PC-3 (cell line): Measurements from ENCODE around the gene SLC34A1. TPM values are rescaled to one million over a fixed set of nuclear protein-coding genes. Genes with fewer than 3 reads are reported as not detected.

Experiments
- ATAC-seq: fragments of 200-7000 bp; cut with Tn5 transposase; 2 replicates; pipeline ENCODE4 v1.9.1; 2020; ENCODE audit warnings: mild to moderate bottlenecking, moderate library complexity
- BruUV-seq: library from RNA; stranded (reverse); fragments of 400-500 nt; replicated peaks from 2 replicates; lab custom pipeline; 2021; lab: Mats Ljungman, UMichigan
- CTCF ChIA-PET: fragments of 300-600 bp; sonication (Branson Sonifier 250); formaldehyde crosslinking; loops from one replicate; lab custom pipeline; 2022; ENCODE audit warnings: antibody characterized with exemption; lab: Charles Lee
- POLR2A ChIA-PET: fragments of 300-600 bp; sonication (Branson Sonifier 250); formaldehyde crosslinking; loops from one replicate; lab custom pipeline; 2022; ENCODE audit warnings: antibody characterized with exemption; ENCODE audit not compliant: unreplicated experiment; lab: Charles Lee
- DNase-seq: peaks from one replicate; pipeline ENCODE4 v3.0.0-alpha.2; 2015
- H2AFZ ChIP-seq: fragments of 300-600 bp; sonication (generic); 2 replicates; pipeline ENCODE4 v1.6.0; 2016; ENCODE audit warnings: antibody characterized with exemption, low read length
- H3F3A ChIP-seq: fragments of 300-600 bp; sonication (generic); one replicate; pipeline ENCODE4 v1.6.0; 2017; ENCODE audit warnings: antibody characterized with exemption, low read length, control low read depth, mild to moderate bottlenecking; ENCODE audit not compliant: unreplicated experiment
- H3K27ac ChIP-seq: fragments of 300-600 bp; sonication (generic); 2 replicates; pipeline ENCODE4 v1.5.1; 2016; ENCODE audit warnings: mild to moderate bottlenecking, low read length
- H3K27me3 ChIP-seq: fragments of 300-600 bp; sonication (generic); 2 replicates; pipeline ENCODE4 v1.6.1; 2016; ENCODE audit warnings: low read length, mixed read lengths
- H3K36me3 ChIP-seq: fragments of 300-600 bp; sonication (generic); 2 replicates; pipeline ENCODE4 v1.6.1; 2016; ENCODE audit warnings: low read depth, mixed run types, low read length, mixed read lengths
- H3K4me1 ChIP-seq: fragments of 300-600 bp; sonication (generic); 2 replicates; pipeline ENCODE4 v1.5.1; 2016; ENCODE audit warnings: low read length; ENCODE audit not compliant: insufficient read depth
- H3K4me2 ChIP-seq: fragments of 300-600 bp; sonication (generic); 2 replicates; pipeline ENCODE4 v1.6.0; 2016; ENCODE audit warnings: low read length
- H3K4me3 ChIP-seq: fragments of 300-600 bp; sonication (generic); 2 replicates; pipeline ENCODE4 v1.5.1; 2016; ENCODE audit warnings: mild to moderate bottlenecking, low read length, mixed read lengths
- H3K79me2 ChIP-seq: fragments of 300-600 bp; sonication (generic); 2 replicates; pipeline ENCODE4 v1.6.1; 2017; ENCODE audit warnings: low read length, mixed read lengths
- H3K9ac ChIP-seq: fragments of 300-600 bp; sonication (generic); 2 replicates; pipeline ENCODE4 v1.6.0; 2016; ENCODE audit warnings: mild to moderate bottlenecking, low read length
- H3K9me2 ChIP-seq: fragments of 300-600 bp; sonication (generic); replicated peaks from 2 replicates; pipeline ENCODE4 v1.6.1; 2016; ENCODE audit warnings: mixed run types, low read length, mixed read lengths
- H3K9me3 ChIP-seq: fragments of 300-600 bp; sonication (generic); 2 replicates; pipeline ENCODE4 v1.6.1; 2016; ENCODE audit warnings: low read length, mixed read lengths
- H4K20me1 ChIP-seq: fragments of 300-600 bp; sonication (generic); 2 replicates; pipeline ENCODE4 v1.6.1; 2016; ENCODE audit warnings: low read length, mixed read lengths
- CTCF ChIP-seq: fragments of 300-600 bp; sonication (generic); conservative IDR thresholded peaks from 2 replicates; pipeline ENCODE4 v1.5.1; 2017; ENCODE audit warnings: antibody characterized with exemption, low read depth, mild to moderate bottlenecking, low read length
- EZH2 ChIP-seq: fragments of 300-600 bp; sonication (generic); IDR thresholded peaks from one replicate; pipeline ENCODE4 v1.6.1; 2017; ENCODE audit warnings: antibody characterized with exemption, mild to moderate bottlenecking, low read length; ENCODE audit not compliant: unreplicated experiment
- EZH2phosphoT487 ChIP-seq: fragments of 300-600 bp; sonication (generic); IDR thresholded peaks from 2 replicates; pipeline ENCODE4 v1.6.1; 2018; ENCODE audit warnings: mild to moderate bottlenecking, antibody characterized with exemption, low read length, borderline replicate concordance
- intact Hi-C: fragments of 100-400 bp; cut with micrococcal nuclease; formaldehyde crosslinking; loops from 2 replicates; pipeline ENCODE4 v1.9.0; 2023
- total RNA-seq: library from RNA; depleted of rRNA; stranded (reverse); fragments of >200 nt; gene quantifications from 2 replicates; pipeline ENCODE4 v1.2.3, GENCODE V29; 2014

The SLC34A1 gene
- total RNA-seq, 1 experiment from 2014 or later: 0.07 TPM

GRCh38 chr5:177362610-177363507, 21.4 kb upstream of the SLC34A1 start:
- Histone ChIP-seq H2AFZ (peak overlapping the region; percentile 89), H3K36me3 (no peaks in the 10 kb centered on the region), H3K4me2 (peak overlapping the region; percentile 86), H3K79me2 (no peaks in the 10 kb centered on the region), H4K20me1 (no peaks in the 10 kb centered on the region), H3K9me2 (no peaks in the 10 kb centered on the region), H3K9ac (peak overlapping the region; percentile 57), H3K4me1 (peaks cover 21% of the 10 kb centered on the region), H3K27me3 (no peaks in the 10 kb centered on the region), H3K4me3 (peak overlapping the region; percentile 77), H3F3A (no peaks in the 10 kb centered on the region), H3K27ac (no peak overlapping the region), H3K9me3 (no peaks in the 10 kb centered on the region)
- ATAC-seq: peak; percentile 88
- BruUV-seq: no TSS peak
- CTCF ChIA-PET: no interaction called here
- TF ChIP-seq EZH2 (no peak), EZH2phosphoT487 (no peak), CTCF (no peak)
- DNase-seq: peak; percentile 62
- intact Hi-C loops: no loop called here
- POLR2A ChIA-PET: no interaction called here

- intact Hi-C loops: no loop called here
- Histone ChIP-seq H3K9ac (no peak overlapping the region; the same call in 1 of the 2 replicates), H3K9me3 (no peaks in the 10 kb centered on the region), H3K27ac (no peak overlapping the region), H3K4me1 (peaks cover 14% of the 10 kb centered on the region), H3K79me2 (no peaks in the 10 kb centered on the region), H3K36me3 (no peaks in the 10 kb centered on the region), H4K20me1 (no peaks in the 10 kb centered on the region), H3K9me2 (no peaks in the 10 kb centered on the region), H3K4me3 (peak overlapping the region; percentile 77), H2AFZ (peak overlapping the region; percentile 89), H3K27me3 (no peaks in the 10 kb centered on the region), H3K4me2 (peak overlapping the region; percentile 86), H3F3A (no peaks in the 10 kb centered on the region)
- POLR2A ChIA-PET: no interaction called here
- CTCF ChIA-PET: no interaction called here
- DNase-seq (no peak), ATAC-seq (no peak)
- BruUV-seq: no TSS peak
- no peak for TF ChIP-seq CTCF
- no peak for TF ChIP-seq EZH2
- no peak for TF ChIP-seq EZH2phosphoT487
Observed at GRCh38 chr5:177363565-177363964, 20.7 kb upstream of the SLC34A1 start.
